GM23338 (cell line): ENCODE results near the gene MPPED1.

Source experiments
- CREB1 ChIP-seq: fragments of 250-450 bp; sonication (Bioruptor Pico); IDR thresholded peaks from 2 replicates; pipeline ENCODE4 v1.5.0; 2020; ENCODE audit warnings: low read depth, mild to moderate bottlenecking, moderate library complexity
- CTCF ChIP-seq, 2 experiments: fragments of 200-600 bp in 1 of 2; sonication (generic) in 1 of 2; conservative IDR thresholded peaks; 2 replicates each; pipeline versions ENCODE4 v1.5.1 to v1.6.1; 2016 to 2017; ENCODE audit warnings: antibody characterized with exemption in 2 of 2, low read depth in 2 of 2, mild to moderate bottlenecking in 2 of 2, moderate library complexity in 1 of 2
- EZH2 ChIP-seq: fragments of 200-600 bp; sonication (generic); IDR thresholded peaks from one replicate; pipeline ENCODE4 v1.8.0; 2017; ENCODE audit warnings: antibody characterized with exemption, mild to moderate bottlenecking, low read depth; ENCODE audit not compliant: unreplicated experiment
- EZH2phosphoT487 ChIP-seq: fragments of 200-600 bp; sonication (generic); IDR thresholded peaks from one replicate; pipeline ENCODE4 v1.8.1; 2018; ENCODE audit warnings: antibody characterized with exemption; ENCODE audit not compliant: unreplicated experiment
- POLR2AphosphoS5 ChIP-seq: IDR thresholded peaks from 2 replicates; pipeline ENCODE4 v1.6.1; 2016; ENCODE audit warnings: antibody characterized with exemption, low read depth
- REST ChIP-seq: IDR thresholded peaks from one replicate; pipeline ENCODE4 v1.6.1; 2018; ENCODE audit warnings: antibody characterized with exemption; ENCODE audit not compliant: unreplicated experiment
- ZNF331 ChIP-seq: fragments of 250-450 bp; sonication (Bioruptor Pico); IDR thresholded peaks from 2 replicates; pipeline ENCODE4 v1.5.0; 2020; ENCODE audit warnings: low read depth, mild to moderate bottlenecking, moderate library complexity

GRCh38 chr22:43411040-43411868 lies 560 bp upstream of the MPPED1 start:
- TF ChIP-seq CTCF (conservative IDR thresholded peaks at IDR 0.05; ENCODE audit: low read depth in 2 of 2): no peak
- TF ChIP-seq ZNF331 (CRISPR knock-in tag): no peak
- TF ChIP-seq POLR2AphosphoS5: no peak
- no peak for TF ChIP-seq EZH2
- TF ChIP-seq CREB1 (CRISPR knock-in tag): no peak
- no peak for TF ChIP-seq EZH2phosphoT487
- no peak for TF ChIP-seq REST
